Motor neuron (in vitro differentiated cells): ENCODE measurements around the gene SREBF2. TPM values are rescaled to one million over a fixed set of nuclear protein-coding genes. Genes with fewer than 3 reads are reported as not detected.
"Not testable (repeated sequence)": the region's sequence is repeated elsewhere in the genome, so short reads cannot be mapped to it uniquely, and the experiment has no call there.

Experiments
- ATAC-seq, 8 experiments: fragments of 200-7000 bp; cut with Tn5 transposase; replicated peaks in 6 of 8; 2 replicates each; pipeline ENCODE4 v1.8.0; 2021; ENCODE audit warnings: mild to moderate bottlenecking in 8 of 8, moderate library complexity in 8 of 8
- H3K27ac ChIP-seq, 2 donors: fragments of 250-450 bp; sonication (Bioruptor Pico); 2 replicates each; pipeline ENCODE4 v1.9.0; 2021; ENCODE audit warnings: antibody characterized with exemption in 2 of 2, mild to moderate bottlenecking in 2 of 2, moderate library complexity in 1 of 2
- H3K4me1 ChIP-seq, 2 donors: fragments of 250-450 bp; sonication (Bioruptor Pico); replicated peaks in 1 of 2; 2 replicates each; pipeline ENCODE4 v1.6.1; 2021; ENCODE audit warnings: antibody characterized with exemption in 2 of 2, mild to moderate bottlenecking in 2 of 2, moderate library complexity in 1 of 2
- H3K4me3 ChIP-seq, 5 donors: fragments of 250-450 bp; sonication (Bioruptor Pico); 2 replicates each; pipeline ENCODE4 v1.9.0; 2021; ENCODE audit warnings: antibody characterized with exemption in 5 of 5, mild to moderate bottlenecking in 5 of 5, moderate library complexity in 4 of 5
- WGBS, 10 experiments: fragments of 450-650 bp; shearing (Covaris generic); methylation state at CpG; one replicate each; pipeline ENCODE4 v1.0.0; 2022; 5-methylcytosine and 5-hydroxymethylcytosine counted together
- in situ Hi-C, 9 experiments: fragments of 400-800 bp; cut with MboI; loops; one replicate each; pipeline ENCODE4 v1.15.0; 2021; ENCODE audit warnings: low sequenced_read_pairs in 9 of 9, low pct_unique_long_range_greater_than_20kb in 2 of 9; ENCODE audit not compliant: unreplicated experiment in 9 of 9
- total RNA-seq, 8 experiments: library from RNA; unstranded; fragments of 300-600 nt; gene quantifications; 2 replicates each; pipeline versions ENCODE4 v1.2.3 to v1.2.4, GENCODE V29; 2022

The SREBF2 gene
- total RNA-seq, 8 experiments from 2014 or later: 40.9 to 173 (median 120) TPM

DNA sequence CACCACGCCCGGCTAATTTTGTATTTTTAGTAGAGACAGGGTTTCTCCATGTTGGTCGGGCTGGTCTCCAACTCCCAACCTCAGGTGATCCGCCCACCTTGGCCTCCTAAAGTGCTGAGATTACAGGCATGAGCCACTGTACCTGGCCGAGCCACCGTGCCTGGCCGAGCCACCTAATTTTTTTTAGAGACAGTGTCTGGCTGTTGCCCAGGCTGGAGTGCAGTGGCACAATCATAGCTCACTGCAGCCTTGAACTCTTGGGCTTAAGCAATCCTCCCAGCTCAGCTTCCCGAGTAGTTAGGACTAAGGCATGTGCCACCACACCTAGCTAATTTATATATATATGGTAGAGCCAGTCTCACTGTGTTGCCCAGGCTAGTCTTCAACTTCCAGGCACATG is 2.6 kb downstream of the SREBF2 start:
- WGBS, 10 experiments: 97 to 100% (median 100%) methylated on average over 1 to 4 of the region's 8 CpGs; no CpG with 5 or more reads in 6 of the 10 experiments
- ATAC-seq, in situ Hi-C loops, H3K27ac ChIP-seq, H3K4me3 ChIP-seq: not testable (repeated sequence)
- H3K4me1 ChIP-seq: peaks cover 18 to 35% of the 10 kb centered on the region in 2 donors

DNA sequence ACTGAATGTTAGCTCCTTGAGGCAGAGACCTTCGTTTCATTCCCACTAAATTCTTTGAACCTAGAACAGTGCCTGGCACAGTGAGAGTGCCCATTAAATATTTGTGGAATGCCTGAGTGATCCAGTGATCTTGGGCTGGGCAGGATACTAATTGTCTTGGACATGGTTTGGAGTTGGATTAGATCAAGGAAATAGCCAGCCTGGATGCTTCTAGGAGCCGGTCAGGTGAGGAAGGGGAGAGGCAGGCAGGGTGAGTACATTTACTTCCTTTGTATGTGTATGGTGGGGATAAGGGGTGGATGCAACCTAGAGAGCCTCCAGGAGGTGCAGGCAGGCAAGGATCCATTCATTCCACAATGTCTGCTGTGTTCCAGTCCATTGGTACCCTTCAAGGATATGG is 3.6 kb downstream of the SREBF2 start:
- Histone ChIP-seq H3K4me1 (peaks cover 18 to 31% of the 10 kb centered on the region in 2 donors), H3K27ac (no peak overlapping the region), H3K4me3 (no peak overlapping the region)
- no peak for ATAC-seq
- WGBS, 10 experiments: 73 to 100% (median 100%) methylated on average over 1 to 2 of the region's 2 CpGs; no CpG with 5 or more reads in 1 of the 10 experiments
- in situ Hi-C loops: no loop called here

DNA sequence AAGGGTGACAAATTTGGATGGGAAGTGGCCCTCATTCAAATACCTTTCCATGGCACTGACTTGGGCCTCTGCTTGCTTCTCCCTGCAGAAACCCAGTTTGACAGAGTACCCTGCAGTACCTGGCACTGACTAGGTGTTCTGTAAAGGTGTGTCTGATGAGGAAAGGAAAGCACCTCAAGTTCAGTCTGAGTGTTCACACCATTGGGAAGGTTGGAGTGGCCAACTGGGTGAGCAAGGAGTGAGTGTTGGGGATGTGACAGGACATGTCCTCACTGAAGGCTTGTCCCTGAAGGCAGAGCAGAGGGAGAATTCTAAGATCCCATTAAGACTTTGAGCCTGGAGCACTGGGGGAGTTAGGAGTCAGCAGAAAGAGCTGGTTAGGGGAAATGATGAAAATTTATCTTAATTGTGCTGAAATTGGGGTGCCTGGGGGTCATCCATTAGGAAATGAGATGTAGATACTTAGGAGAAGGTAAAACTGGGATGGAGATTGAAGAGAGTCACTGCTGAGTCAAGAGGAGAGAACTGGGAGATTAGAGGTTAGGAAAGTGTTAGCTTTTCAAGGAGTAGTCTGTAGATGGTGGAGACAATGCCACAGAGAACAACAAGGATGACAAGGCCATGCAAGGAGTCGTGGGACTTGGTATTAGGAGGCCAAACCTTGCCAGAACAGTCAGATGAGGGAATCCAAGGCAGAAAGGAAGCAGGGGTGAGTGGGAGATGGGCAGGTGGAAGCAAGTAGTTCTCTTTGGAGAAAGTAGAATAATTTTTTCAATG is 6.1 kb downstream of the SREBF2 start:
- no peak overlapping the region for H3K4me3 ChIP-seq
- peaks cover 10 to 26% of the 10 kb centered on the region in 2 donors for H3K4me1 ChIP-seq
- WGBS, 10 experiments: 67 to 100% (median 100%) methylated on average over 1 of the region's 1 CpG; no CpG with 5 or more reads in 7 of the 10 experiments
- no peak for ATAC-seq
- in situ Hi-C loops: no loop called here
- peak overlapping the region in 1 of 2 donors; percentile 23 for H3K27ac ChIP-seq

DNA sequence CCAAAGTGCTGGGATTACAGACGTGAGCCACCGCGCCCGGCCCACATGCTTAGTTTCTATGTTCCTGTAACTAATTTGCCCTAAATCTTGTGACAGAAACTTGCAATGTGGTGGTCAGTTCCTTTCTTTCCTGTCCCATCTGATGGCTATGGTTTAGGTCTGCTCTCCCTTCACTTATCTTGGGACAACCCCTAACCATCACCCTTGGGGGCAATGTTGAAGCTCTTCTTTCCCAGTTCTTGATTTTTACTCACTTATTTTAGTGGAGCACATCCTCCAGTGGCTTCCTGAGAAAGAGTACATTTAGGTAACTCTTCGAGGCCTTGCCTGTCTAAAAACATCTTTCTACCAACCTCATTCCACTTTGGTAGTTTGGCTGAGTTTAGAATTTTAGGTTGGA is 7.3 kb downstream of the SREBF2 start:
- 20 to 100% (median 92%) methylated on average over 1 to 5 of the region's 5 CpGs; no CpG with 5 or more reads in 4 of the 10 experiments for WGBS, 10 experiments
- no peak overlapping the region for H3K4me3 ChIP-seq
- in situ Hi-C loops: no loop called here

DNA sequence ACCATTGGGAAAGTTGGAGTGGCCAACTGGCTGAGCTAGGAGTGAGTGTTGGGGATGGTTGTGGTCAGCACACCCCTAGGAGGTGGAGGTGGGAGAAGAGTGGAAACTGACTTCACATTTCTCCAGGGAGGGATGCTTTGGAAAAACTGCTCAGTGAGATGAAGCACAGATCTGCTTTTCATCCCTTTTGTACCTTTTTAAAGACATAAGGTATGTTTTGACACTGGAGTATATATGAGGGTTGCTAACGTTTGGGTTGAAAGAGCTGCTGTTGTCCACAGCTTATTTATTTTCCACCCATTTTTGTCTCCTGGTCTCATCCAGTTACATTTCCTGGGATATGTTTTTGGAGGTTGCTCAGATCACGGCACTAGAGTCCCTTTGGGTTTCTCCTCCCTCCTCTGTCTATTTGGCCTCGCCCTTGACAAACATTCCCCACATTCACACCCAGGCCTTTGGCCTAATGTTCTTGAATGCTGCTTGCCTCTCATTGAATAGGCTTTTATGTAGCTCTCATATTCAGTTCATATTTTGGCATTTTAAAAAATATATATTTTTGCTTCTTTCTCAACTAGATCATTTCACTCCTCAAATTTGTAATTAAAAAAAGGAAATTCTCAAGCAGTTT is 8.3 kb downstream of the SREBF2 start:
- ATAC-seq: peak in 3 of 8 experiments; percentile 48 to 79 (median 60)
- no peak overlapping the region for H3K27ac ChIP-seq
- WGBS, 10 experiments: 19 to 100% (median 93%) methylated on average over 1 to 3 of the region's 3 CpGs; no CpG with 5 or more reads in 1 of the 10 experiments

More for the DNA sequence above, 7.3 kb downstream of the SREBF2 start:
- peaks cover 11 to 33% of the 10 kb centered on the region in 2 donors for H3K4me1 ChIP-seq
- no peak overlapping the region for H3K27ac ChIP-seq
- no peak for ATAC-seq

DNA sequence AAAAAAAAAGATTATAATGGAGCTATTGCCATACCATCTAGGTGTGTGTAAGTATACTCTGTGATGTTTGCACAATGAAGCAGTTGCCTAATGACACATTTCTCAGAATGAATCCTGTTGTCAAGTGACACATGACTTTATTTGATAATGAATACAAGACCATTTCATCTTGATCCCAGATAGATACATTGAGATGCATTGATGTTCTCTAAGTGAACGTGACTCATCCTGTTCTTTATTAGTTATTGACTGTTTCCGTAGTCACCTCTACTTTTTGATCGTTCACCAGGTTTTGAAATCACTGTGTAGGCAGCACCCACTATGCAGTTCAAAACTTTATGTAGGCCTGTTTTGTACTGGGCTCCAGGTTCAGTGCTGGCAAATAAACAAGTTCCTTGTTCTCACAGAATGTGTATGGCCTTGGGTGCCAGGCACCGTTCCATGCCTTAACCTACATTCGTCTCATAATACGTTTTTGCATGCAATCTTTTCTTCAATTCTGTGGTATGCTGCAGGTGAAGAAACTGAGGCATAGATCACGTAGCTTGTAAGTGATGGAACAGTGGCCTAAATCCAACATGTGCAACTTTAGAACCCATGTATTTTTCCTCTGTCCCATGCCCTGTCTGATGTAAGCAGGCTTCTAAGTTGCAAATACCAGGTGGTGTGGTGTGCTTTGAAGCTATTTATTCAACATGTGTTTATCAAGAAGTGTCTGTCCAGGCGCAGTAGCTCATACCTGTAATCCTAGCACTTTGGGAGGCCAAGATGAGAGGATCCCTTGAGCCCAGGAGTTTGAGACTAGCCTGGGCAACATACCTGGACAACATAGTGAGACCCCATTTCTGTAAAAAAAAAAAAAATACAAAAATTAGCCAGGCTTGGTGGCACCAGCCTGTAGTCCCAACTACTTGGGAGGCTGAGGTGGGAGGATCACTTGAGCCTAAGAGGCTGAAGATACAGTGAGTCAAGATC is 10.4 kb downstream of the SREBF2 start:
- no peak overlapping the region for H3K27ac ChIP-seq
- ATAC-seq: no peak
- peaks cover 21 to 43% of the 10 kb centered on the region in 2 donors for H3K4me1 ChIP-seq
- H3K4me3 ChIP-seq: no peak overlapping the region
- 82 to 100% (median 95%) methylated on average over 2 to 8 of the region's 8 CpGs; no CpG with 5 or more reads in 1 of the 10 experiments for WGBS, 10 experiments
- in situ Hi-C loops: no loop called here

More for the DNA sequence above, 8.3 kb downstream of the SREBF2 start:
- Histone ChIP-seq H3K4me1 (peaks cover 19 to 33% of the 10 kb centered on the region in 2 donors), H3K4me3 (no peak overlapping the region)
- in situ Hi-C loops: no loop called here

DNA sequence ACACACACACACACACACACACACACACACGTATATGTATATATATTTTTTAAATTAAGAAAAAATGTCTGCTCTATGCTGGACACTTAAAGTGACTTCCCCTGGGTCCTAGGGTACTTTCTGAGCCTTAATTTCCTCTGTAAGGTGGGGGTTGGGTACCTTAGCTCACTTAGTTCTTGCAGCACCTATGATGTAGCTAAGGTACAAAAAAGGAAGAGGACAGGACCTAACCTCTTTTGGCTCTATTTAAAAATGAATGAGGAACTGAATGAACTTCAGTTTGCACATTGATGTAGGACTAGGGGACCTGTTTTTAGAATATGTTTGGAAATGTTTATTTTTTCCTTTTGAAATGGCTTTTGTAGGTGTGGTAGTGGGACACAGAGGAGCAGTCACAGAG is 11.1 kb downstream of the SREBF2 start:
- WGBS, 10 experiments: 43% methylated on average over 1 of the region's 1 CpG; no CpG with 5 or more reads in 9 of the 10 experiments
- Histone ChIP-seq H3K4me1 (peaks cover 21 to 36% of the 10 kb centered on the region in 2 donors), H3K27ac (no peak overlapping the region), H3K4me3 (no peak overlapping the region)
- ATAC-seq: no peak
- in situ Hi-C loops: no loop called here

DNA sequence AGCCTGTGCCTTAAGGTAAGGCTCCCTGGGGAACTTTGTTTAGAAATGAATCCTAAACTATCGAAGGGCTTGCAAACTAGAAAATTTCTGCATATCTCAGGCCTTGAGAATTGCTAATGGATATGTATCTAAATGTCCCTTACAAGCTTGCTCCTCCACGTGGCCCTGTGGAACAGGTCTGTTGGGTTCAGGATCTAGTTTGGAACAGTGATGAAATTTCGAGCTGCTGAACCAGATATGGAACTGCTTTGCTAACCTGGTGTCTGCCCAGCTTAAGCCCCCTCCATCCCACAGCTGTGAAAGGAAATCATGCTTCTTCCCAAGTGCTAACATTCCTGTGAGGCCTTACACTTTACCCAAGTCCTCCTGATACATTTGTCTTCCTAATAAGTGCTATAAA is 11.6 kb downstream of the SREBF2 start:
- Histone ChIP-seq H3K4me1 (peaks cover 21 to 35% of the 10 kb centered on the region in 2 donors), H3K27ac (no peak overlapping the region), H3K4me3 (no peak overlapping the region)
- WGBS, 10 experiments: 0 to 100% (median 57%) methylated on average over 1 to 3 of the region's 3 CpGs; no CpG with 5 or more reads in 4 of the 10 experiments
- peak in 3 of 8 experiments; percentile 10 to 31 (median 14) for ATAC-seq
- in situ Hi-C loops: no loop called here

DNA sequence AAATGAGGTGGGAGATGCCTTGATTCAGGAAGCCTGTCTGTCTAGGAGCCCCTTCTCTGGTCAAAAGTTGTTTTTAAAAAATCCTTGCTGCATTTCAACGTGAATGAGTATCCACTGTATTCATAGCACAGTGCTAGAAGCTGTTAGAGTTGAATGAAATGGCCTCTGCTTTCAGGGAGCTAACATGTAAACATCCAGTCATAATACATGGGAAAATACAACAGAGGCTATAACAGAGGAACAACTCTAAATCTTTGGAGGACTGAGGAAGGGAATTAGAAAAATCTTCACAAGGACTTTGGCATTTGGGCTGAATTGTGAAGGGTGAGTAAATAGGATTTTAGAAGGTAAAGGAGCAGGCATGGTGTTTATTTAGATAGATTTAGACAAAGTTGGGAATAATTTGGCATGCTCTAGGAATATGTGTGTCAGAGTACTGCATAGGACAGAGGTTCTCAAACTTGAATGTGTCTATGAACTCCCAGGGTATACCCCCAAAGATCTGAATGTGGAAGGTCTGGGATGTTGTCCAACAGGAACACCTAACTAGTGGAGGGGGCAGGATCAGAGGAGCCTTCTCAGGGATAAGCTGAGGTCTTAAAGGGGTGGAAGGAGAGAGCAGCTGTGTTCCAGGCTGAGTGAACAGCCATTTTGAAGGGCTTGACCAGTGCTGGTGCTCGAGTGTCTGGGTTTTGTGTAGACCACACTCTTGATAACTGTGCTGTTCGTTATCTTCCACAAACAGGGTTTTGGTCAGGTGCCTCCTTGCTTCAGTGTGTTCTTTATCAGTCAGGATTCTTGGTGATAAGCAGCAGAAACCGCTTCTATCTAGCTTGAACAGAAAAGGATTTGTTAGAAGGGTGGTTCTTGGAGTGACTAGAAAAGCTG is 12.7 kb downstream of the SREBF2 start:
- Histone ChIP-seq H3K27ac (peak overlapping the region; percentile 69 to 76), H3K4me3 (no peak overlapping the region), H3K4me1 (peaks cover 21 to 30% of the 10 kb centered on the region in 2 donors)
- in situ Hi-C loops: no loop called here
- 0 to 80% (median 47%) methylated on average over 1 to 3 of the region's 4 CpGs; no CpG with 5 or more reads in 3 of the 10 experiments for WGBS, 10 experiments
- ATAC-seq: peak in 5 of 8 experiments; percentile 56 to 66 (median 63)

DNA sequence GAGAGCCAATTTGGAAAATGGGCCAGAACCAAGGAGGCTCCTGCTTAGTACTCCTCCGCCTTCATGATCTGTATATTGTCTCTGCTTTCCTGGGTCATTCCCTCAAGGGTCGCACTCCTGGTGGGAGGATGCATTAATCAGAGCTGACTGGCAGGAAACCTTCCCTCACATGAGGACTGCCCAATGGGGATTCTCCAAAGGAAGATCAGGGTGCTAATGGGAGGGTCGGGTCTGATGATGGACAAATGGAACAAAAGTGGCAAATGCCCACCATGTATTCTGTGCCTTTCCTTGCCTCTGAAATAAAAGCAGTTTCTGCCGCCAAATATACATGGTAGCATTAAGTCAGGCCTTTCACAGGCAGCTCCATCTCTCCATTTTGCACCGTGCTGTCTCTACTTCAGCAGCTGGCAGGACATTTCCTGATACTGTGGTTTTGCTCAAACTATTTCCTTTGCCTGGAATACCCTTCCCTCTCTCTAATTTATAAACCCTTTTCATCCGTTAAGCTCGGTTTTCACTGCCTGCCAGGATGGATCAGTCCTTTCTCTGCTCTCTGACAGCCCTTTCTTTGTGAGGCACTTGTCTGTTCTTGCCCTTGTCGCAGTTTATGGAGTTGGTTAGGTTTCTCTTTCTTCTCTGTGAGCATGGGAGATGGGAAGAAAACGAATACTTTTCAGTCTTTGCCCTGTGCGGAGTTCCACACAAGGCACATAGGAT is 13.5 kb downstream of the SREBF2 start:
- peaks cover 19 to 30% of the 10 kb centered on the region in 2 donors for H3K4me1 ChIP-seq
- peak overlapping the region; percentile 69 to 76 for H3K27ac ChIP-seq
- H3K4me3 ChIP-seq: no peak overlapping the region
- WGBS, 10 experiments: 0 to 84% (median 67%) methylated on average over 1 to 9 of the region's 10 CpGs
- in situ Hi-C loops: no loop called here
- peak in 5 of 8 experiments; percentile 73 to 85 (median 81) for ATAC-seq

DNA sequence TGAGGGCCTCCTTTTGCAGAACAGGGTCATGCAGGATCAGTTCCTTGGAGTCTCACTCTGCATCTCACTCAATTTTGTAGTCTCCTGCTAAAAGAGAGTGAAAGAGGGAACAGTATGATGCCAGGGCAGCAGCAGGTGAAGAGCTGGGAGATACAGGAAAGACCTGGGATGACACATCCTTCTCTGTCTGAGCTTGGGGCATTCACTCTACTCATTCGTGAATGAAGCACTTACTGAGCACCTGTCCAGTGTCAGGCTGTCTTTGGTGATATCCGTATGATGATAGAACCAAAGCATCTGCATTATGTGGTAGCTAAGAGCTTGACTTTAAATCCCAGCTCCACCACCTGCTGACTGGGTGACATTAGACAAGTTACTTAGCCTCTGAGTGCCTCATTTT is 14.4 kb downstream of the SREBF2 start:
- in situ Hi-C loops: no loop called here
- 71 to 100% (median 96%) methylated on average over 1 to 2 of the region's 2 CpGs; no CpG with 5 or more reads in 4 of the 10 experiments for WGBS, 10 experiments
- Histone ChIP-seq H3K4me1 (peaks cover 19 to 30% of the 10 kb centered on the region in 2 donors), H3K27ac (peak overlapping the region in 1 of 2 donors; percentile 76), H3K4me3 (no peak overlapping the region)
- ATAC-seq: no peak
